SKM-1 (cell line): ENCODE data around the gene C16orf46.
"Not testable (repeated sequence)": the region's sequence is repeated elsewhere in the genome, so short reads cannot be mapped to it uniquely, and the experiment has no call there.

ENCODE experiments used
- DNase-seq: peaks from one replicate; lab custom pipeline; 2025; ENCODE audit not compliant: unreplicated experiment; lab: John Stamatoyannopoulos, UW

Gene C16orf46

GRCh38 chr16:81077076-81077940 is at the start of gene C16orf46:
C16orf46 (minus strand) TSS chr16:81077238; CDS start chr16:81063955, 13,283 bp downstream.
- peak; percentile 81 for DNase-seq

GRCh38 chr16:81123092-81123852 is 46.2 kb upstream of the C16orf46 start:
- DNase-seq, result no peak

- no peak for DNase-seq
These were observed 44.5 kb upstream of the C16orf46 start for GRCh38 chr16:81121474-81121990.

GRCh38 chr16:81117436-81117835 is 40.4 kb upstream of the C16orf46 start:
- no peak for DNase-seq

- DNase-seq, result no peak
These were observed 39.2 kb upstream of the C16orf46 start for GRCh38 chr16:81116285-81116684.

- no peak for DNase-seq
These were observed 35.4 kb upstream of the C16orf46 start for GRCh38 chr16:81112453-81112852.

- not testable (repeated sequence) for DNase-seq
These were observed 32.2 kb upstream of the C16orf46 start for GRCh38 chr16:81109274-81109673.

- DNase-seq, result no peak
These were observed 30.5 kb upstream of the C16orf46 start for GRCh38 chr16:81107511-81107910.

GRCh38 chr16:81106826-81107503 is 29.9 kb upstream of the C16orf46 start:
- DNase-seq, result no peak

- DNase-seq, result no peak
These were observed 28.9 kb upstream of the C16orf46 start for GRCh38 chr16:81105946-81106345.

- no peak for DNase-seq
These were observed 24.7 kb upstream of the C16orf46 start for GRCh38 chr16:81101702-81102101.

- DNase-seq, result no peak
These were observed 22.9 kb upstream of the C16orf46 start for GRCh38 chr16:81099958-81100357.

- no peak for DNase-seq
These were observed 20.2 kb upstream of the C16orf46 start for GRCh38 chr16:81097230-81097629.

- no peak for DNase-seq
These were observed 19.7 kb upstream of the C16orf46 start for GRCh38 chr16:81096715-81097208.

GRCh38 chr16:81095953-81096714 is 19.1 kb upstream of the C16orf46 start, which contains the start of gene GCSH:
GCSH (minus strand) TSS chr16:81096395; CDS start chr16:81096278, 117 bp downstream.
- peak; percentile 93 for DNase-seq

GRCh38 chr16:81095653-81095952 is 18.6 kb upstream of the C16orf46 start:
- no peak for DNase-seq

- no peak for DNase-seq
These were observed 17.8 kb upstream of the C16orf46 start for GRCh38 chr16:81094771-81095251.

- no peak for DNase-seq
These were observed 11.8 kb upstream of the C16orf46 start for GRCh38 chr16:81088836-81089235.

- DNase-seq, result no peak
These were observed 4.0 kb upstream of the C16orf46 start for GRCh38 chr16:81081014-81081413.

- DNase-seq, result no peak
These were observed 3.2 kb upstream of the C16orf46 start for GRCh38 chr16:81080233-81080632.
